MM.1S (cell line): ENCODE measurements around the gene HECTD3.
"Not testable (repeated sequence)": the region's sequence is repeated elsewhere in the genome, so short reads cannot be mapped to it uniquely, and the experiment has no call there.

ENCODE experiments used
- CTCF ChIP-seq: fragments of 300-600 bp; sonication (generic); IDR thresholded peaks from 2 replicates; pipeline ENCODE4 v1.5.1; 2016; ENCODE audit warnings: antibody characterized with exemption, low read length, mixed read lengths
- EZH2 ChIP-seq: fragments of 300-600 bp; sonication (generic); optimal IDR thresholded peaks from 2 replicates; pipeline ENCODE3; 2017; ENCODE audit warnings: low read depth, mild to moderate bottlenecking, antibody characterized with exemption, low read length, mixed read lengths

- TF ChIP-seq EZH2, CTCF: not testable (repeated sequence)
These were observed 9.5 kb downstream of the HECTD3 start for GRCh38 chr1:45001576-45001975.
